Neural progenitor cell (in vitro differentiated cells): ENCODE data around the gene F2RL3. TPM values are rescaled to one million over a fixed set of nuclear protein-coding genes. Genes with fewer than 3 reads are reported as not detected.

Experiments used
- DNase-seq: peaks from one replicate; pipeline ENCODE4 v3.0.0-alpha.2; 2016; ENCODE audit warnings: low spot score
- H2AFZ ChIP-seq: fragments of 200-600 bp; sonication (generic); replicated peaks from 2 replicates; pipeline ENCODE4 v1.6.1; 2016; ENCODE audit warnings: antibody characterized with exemption
- H3F3A ChIP-seq: fragments of 200-600 bp; sonication (generic); 2 replicates; pipeline ENCODE4 v1.6.1; 2016; ENCODE audit warnings: antibody characterized with exemption, low read depth
- H3K27ac ChIP-seq: fragments of 200-600 bp; sonication (generic); 2 replicates; pipeline ENCODE4 v1.5.1; 2016; ENCODE audit warnings: mild to moderate bottlenecking
- H3K27me3 ChIP-seq: fragments of 200-600 bp; sonication (generic); 2 replicates; pipeline ENCODE4 v1.6.1; 2016; ENCODE audit warnings: mild to moderate bottlenecking, moderate library complexity
- H3K36me3 ChIP-seq: fragments of 200-600 bp; sonication (generic); 2 replicates; pipeline ENCODE4 v1.5.1; 2016
- H3K4me1 ChIP-seq: fragments of 200-600 bp; sonication (generic); 2 replicates; pipeline ENCODE4 v1.6.1; 2016; ENCODE audit warnings: mixed run types
- H3K4me2 ChIP-seq: fragments of 200-600 bp; sonication (generic); 2 replicates; pipeline ENCODE4 v1.6.1; 2016
- H3K4me3 ChIP-seq: fragments of 200-600 bp; sonication (generic); 2 replicates; pipeline ENCODE4 v1.5.1; 2016
- H3K79me2 ChIP-seq: fragments of 200-600 bp; sonication (generic); 2 replicates; pipeline ENCODE4 v1.6.1; 2016; ENCODE audit warnings: low read depth
- H3K9ac ChIP-seq: fragments of 200-600 bp; sonication (generic); 2 replicates; pipeline ENCODE4 v1.6.1; 2016
- H3K9me3 ChIP-seq: fragments of 200-600 bp; sonication (generic); 2 replicates; pipeline ENCODE4 v1.5.1; 2016; ENCODE audit warnings: low read depth
- H4K20me1 ChIP-seq: fragments of 200-600 bp; sonication (generic); 2 replicates; pipeline ENCODE4 v1.6.1; 2016; ENCODE audit warnings: low read depth
- H3K27ac Mint-ChIP-seq: 3 replicates; pipeline ENCODE4 v1.8.0; 2021; ENCODE audit warnings: mixed read lengths
- H3K27me3 Mint-ChIP-seq: 2 replicates; pipeline ENCODE4 v1.8.0; 2022; ENCODE audit warnings: low read depth, mild to moderate bottlenecking, inconsistent platforms, moderate library complexity, mixed read lengths; ENCODE audit not compliant: insufficient read depth
- H3K36me3 Mint-ChIP-seq: 3 replicates; pipeline ENCODE4 v1.8.0; 2021; ENCODE audit warnings: mixed read lengths
- H3K4me1 Mint-ChIP-seq: 3 replicates; pipeline ENCODE4 v1.8.0; 2021; ENCODE audit warnings: mixed read lengths
- H3K4me3 Mint-ChIP-seq: 3 replicates; pipeline ENCODE4 v1.8.0; 2021; ENCODE audit warnings: mild to moderate bottlenecking, moderate library complexity, mixed read lengths
- H3K9me3 Mint-ChIP-seq: 3 replicates; pipeline ENCODE4 v1.8.0; 2020; ENCODE audit warnings: mixed read lengths
- EZH2 ChIP-seq: fragments of 200-600 bp; sonication (generic); IDR thresholded peaks from 2 replicates; pipeline ENCODE4 v1.6.1; 2017; ENCODE audit warnings: antibody characterized with exemption, mild to moderate bottlenecking, moderate library complexity
- EZH2phosphoT487 ChIP-seq: fragments of 200-600 bp; sonication (generic); IDR thresholded peaks from 2 replicates; pipeline ENCODE4 v1.6.1; 2017; ENCODE audit warnings: antibody characterized with exemption
- total RNA-seq: library from RNA; depleted of rRNA; stranded (reverse); fragments of >200 nt; gene quantifications from 2 replicates; pipeline ENCODE4 v1.2.3, GENCODE V29; 2015; ENCODE audit warnings: low replicate concordance
- TF ChIP-seq, protein P1 (sequence below): fragments of 200-600 bp; sonication (generic); IDR thresholded peaks from 2 replicates; pipeline ENCODE4 v1.5.1; 2017; ENCODE audit warnings: antibody characterized with exemption, mild to moderate bottlenecking

Gene F2RL3
- total RNA-seq, 1 donor from 2014 or later, result not detected

DNA sequence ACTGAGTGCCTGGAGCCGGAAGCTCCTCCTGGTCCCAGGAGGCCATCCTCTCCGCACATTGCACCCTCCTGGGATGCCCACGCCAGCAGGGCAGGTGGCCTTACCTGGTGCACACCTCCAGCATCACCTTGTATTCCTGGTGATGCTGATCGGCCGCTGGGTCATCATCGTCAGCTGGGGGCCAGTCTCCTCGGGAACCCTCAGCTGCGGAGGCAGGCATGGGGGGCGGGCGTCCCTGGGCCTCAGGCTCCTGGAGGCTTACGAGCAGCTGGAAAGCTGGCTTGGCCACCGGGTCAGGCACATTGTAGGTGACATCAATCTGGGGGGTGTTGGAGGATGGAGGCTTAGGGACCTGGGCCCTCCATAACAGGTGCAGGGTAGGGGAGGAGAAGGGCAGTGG is 13.7 kb downstream of the F2RL3 start:
- no peak overlapping the region for H3K4me3 Mint-ChIP-seq
- Histone ChIP-seq H3K4me2 (no peak overlapping the region), H3K9ac (no peak overlapping the region), H2AFZ (no peak overlapping the region), H3F3A (no peaks in the 10 kb centered on the region), H4K20me1 (no peaks in the 10 kb centered on the region), H3K4me1 (no peaks in the 10 kb centered on the region), H3K9me3 (no peaks in the 10 kb centered on the region), H3K27ac (no peak overlapping the region), H3K36me3 (no peaks in the 10 kb centered on the region), H3K27me3 (peaks cover 15% of the 10 kb centered on the region), H3K4me3 (no peak overlapping the region), H3K79me2 (no peaks in the 10 kb centered on the region)
- no peaks in the 10 kb centered on the region for H3K9me3 Mint-ChIP-seq
- H3K27me3 Mint-ChIP-seq, result peaks cover 8% of the 10 kb centered on the region
- no peaks in the 10 kb centered on the region for H3K36me3 Mint-ChIP-seq
- peaks cover 15% of the 10 kb centered on the region for H3K4me1 Mint-ChIP-seq
- no peak for TF ChIP-seq EZH2
- no peak for TF ChIP-seq EZH2phosphoT487
- TF ChIP-seq, protein P1, sequence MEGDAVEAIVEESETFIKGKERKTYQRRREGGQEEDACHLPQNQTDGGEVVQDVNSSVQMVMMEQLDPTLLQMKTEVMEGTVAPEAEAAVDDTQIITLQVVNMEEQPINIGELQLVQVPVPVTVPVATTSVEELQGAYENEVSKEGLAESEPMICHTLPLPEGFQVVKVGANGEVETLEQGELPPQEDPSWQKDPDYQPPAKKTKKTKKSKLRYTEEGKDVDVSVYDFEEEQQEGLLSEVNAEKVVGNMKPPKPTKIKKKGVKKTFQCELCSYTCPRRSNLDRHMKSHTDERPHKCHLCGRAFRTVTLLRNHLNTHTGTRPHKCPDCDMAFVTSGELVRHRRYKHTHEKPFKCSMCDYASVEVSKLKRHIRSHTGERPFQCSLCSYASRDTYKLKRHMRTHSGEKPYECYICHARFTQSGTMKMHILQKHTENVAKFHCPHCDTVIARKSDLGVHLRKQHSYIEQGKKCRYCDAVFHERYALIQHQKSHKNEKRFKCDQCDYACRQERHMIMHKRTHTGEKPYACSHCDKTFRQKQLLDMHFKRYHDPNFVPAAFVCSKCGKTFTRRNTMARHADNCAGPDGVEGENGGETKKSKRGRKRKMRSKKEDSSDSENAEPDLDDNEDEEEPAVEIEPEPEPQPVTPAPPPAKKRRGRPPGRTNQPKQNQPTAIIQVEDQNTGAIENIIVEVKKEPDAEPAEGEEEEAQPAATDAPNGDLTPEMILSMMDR, result no peak
- H3K27ac Mint-ChIP-seq, result no peak overlapping the region
- no peak for DNase-seq

DNA sequence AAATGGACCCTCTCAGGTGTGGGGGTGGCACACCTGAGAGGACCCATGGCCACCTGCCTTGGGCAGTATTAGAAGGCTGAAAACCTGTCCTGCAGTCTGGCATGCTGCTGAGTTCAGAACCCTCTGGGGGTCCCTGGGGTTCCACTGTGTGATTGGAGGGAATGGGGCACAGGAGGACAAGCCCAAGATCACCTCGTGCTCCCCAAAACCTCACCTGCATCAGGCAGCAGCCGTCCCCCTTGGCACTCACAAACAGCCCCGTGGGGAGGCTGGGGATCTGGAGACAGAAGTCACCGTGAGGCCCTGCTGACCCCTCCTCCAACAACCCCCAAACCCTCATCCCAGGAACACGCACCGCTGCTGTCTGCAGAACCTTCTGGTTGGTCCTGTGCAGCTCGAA is 14.5 kb downstream of the F2RL3 start:
- H3K9ac ChIP-seq, result no peak overlapping the region
- H3K4me2 ChIP-seq, result no peak overlapping the region
- peaks cover 7% of the 10 kb centered on the region for H3K27me3 ChIP-seq
- no peak overlapping the region for H2AFZ ChIP-seq
- H3K4me1 ChIP-seq, result no peaks in the 10 kb centered on the region
- Mint-ChIP-seq H3K4me3 (no peak overlapping the region), H3K9me3 (no peaks in the 10 kb centered on the region), H3K27me3 (peaks cover 8% of the 10 kb centered on the region), H3K36me3 (no peaks in the 10 kb centered on the region), H3K4me1 (peaks cover 12% of the 10 kb centered on the region), H3K27ac (no peak overlapping the region)
- DNase-seq, result no peak
- no peak overlapping the region for H3K27ac ChIP-seq
- H3K36me3 ChIP-seq, result no peaks in the 10 kb centered on the region
- TF ChIP-seq EZH2, result no peak
- TF ChIP-seq, protein P1, result no peak
- TF ChIP-seq EZH2phosphoT487, result no peak
- no peak overlapping the region for H3K4me3 ChIP-seq
- no peaks in the 10 kb centered on the region for H3F3A ChIP-seq
- H3K9me3 ChIP-seq, result no peaks in the 10 kb centered on the region
- H4K20me1 ChIP-seq, result no peaks in the 10 kb centered on the region
- no peaks in the 10 kb centered on the region for H3K79me2 ChIP-seq

DNA sequence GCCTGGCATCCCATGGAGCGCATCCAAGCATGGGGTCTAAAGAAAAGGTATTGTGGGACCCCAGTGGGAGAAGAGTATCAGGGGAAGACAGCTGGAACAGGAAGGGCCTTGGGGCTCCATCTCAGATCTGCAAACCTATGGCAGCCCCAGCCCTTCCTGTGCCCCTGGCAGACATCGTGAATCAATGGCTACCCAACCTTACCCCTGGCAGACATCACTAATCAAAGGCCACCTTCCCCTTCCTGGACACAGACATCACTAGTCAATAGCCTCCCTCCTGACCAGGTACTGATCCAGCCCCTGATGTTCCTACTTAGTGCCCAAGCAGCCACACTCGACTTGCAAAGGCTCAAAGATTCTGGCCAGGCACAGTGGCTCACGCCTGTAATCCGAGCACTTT is 15.8 kb downstream of the F2RL3 start:
- no peaks in the 10 kb centered on the region for H4K20me1 ChIP-seq
- no peaks in the 10 kb centered on the region for H3F3A ChIP-seq
- H3K4me1 Mint-ChIP-seq, result peaks cover 8% of the 10 kb centered on the region
- H3K27ac Mint-ChIP-seq, result no peak overlapping the region
- H3K27me3 Mint-ChIP-seq, result peaks cover 13% of the 10 kb centered on the region
- no peak overlapping the region for H3K9ac ChIP-seq
- no peak overlapping the region for H2AFZ ChIP-seq
- no peak overlapping the region for H3K4me3 Mint-ChIP-seq
- no peaks in the 10 kb centered on the region for H3K4me1 ChIP-seq
- no peaks in the 10 kb centered on the region for H3K9me3 Mint-ChIP-seq
- H3K27me3 ChIP-seq, result no peaks in the 10 kb centered on the region
- no peak overlapping the region for H3K27ac ChIP-seq
- H3K4me2 ChIP-seq, result no peak overlapping the region
- TF ChIP-seq EZH2 (no peak), EZH2phosphoT487 (no peak)
- TF ChIP-seq, protein P1, result no peak
- no peaks in the 10 kb centered on the region for H3K9me3 ChIP-seq
- no peak for DNase-seq
- no peak overlapping the region for H3K4me3 ChIP-seq
- H3K36me3 ChIP-seq, result no peaks in the 10 kb centered on the region
- H3K79me2 ChIP-seq, result no peaks in the 10 kb centered on the region
- H3K36me3 Mint-ChIP-seq, result no peaks in the 10 kb centered on the region

DNA sequence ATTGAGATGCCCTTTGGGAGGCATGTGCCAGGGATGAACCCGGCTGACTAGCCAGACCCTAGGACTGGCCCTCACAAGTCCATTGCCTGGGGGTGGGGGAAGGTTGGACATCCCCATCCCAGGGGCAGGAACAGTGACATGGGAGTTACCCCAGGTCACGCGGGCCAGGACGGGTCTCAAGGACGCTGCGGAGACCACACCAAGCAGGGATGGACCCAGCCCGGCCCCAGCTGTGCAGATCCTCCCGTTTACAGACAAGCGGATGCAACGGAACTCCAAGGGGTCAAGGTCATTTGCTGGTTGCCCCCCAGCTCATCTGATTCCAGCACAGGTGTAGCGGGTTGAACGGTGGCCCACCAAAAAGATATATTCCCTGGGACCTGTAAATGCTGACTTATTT is 20.0 kb downstream of the F2RL3 start:
- Histone ChIP-seq H3K4me1 (no peaks in the 10 kb centered on the region), H3K27ac (no peak overlapping the region), H3K4me3 (no peak overlapping the region), H3K9ac (no peak overlapping the region), H3K36me3 (no peaks in the 10 kb centered on the region), H3F3A (no peaks in the 10 kb centered on the region), H3K9me3 (peaks cover 8% of the 10 kb centered on the region), H3K27me3 (no peaks in the 10 kb centered on the region), H4K20me1 (no peaks in the 10 kb centered on the region), H3K79me2 (no peaks in the 10 kb centered on the region), H3K4me2 (no peak overlapping the region), H2AFZ (no peak overlapping the region)
- Mint-ChIP-seq H3K4me1 (no peaks in the 10 kb centered on the region), H3K27me3 (peaks cover 7% of the 10 kb centered on the region), H3K36me3 (peaks cover 4% of the 10 kb centered on the region), H3K27ac (no peak overlapping the region), H3K4me3 (no peak overlapping the region), H3K9me3 (peaks cover 23% of the 10 kb centered on the region)
- DNase-seq, result no peak
- no peak for TF ChIP-seq EZH2
- TF ChIP-seq EZH2phosphoT487, result no peak
- TF ChIP-seq, protein P1, result no peak
